Nephron progenitor cell (in vitro differentiated cells): ENCODE data around the gene TMEM44.

ENCODE experiments used
- DNase-seq: peaks from one replicate; pipeline ENCODE4 v3.0.0; 2021
- H3K27ac Mint-ChIP-seq: 2 replicates; pipeline ENCODE4 v1.8.0; 2021; ENCODE audit warnings: mild to moderate bottlenecking, moderate library complexity, mixed read lengths
- H3K27me3 Mint-ChIP-seq: 2 replicates; pipeline ENCODE4 v1.8.0; 2021; ENCODE audit warnings: mild to moderate bottlenecking, low read depth, mixed read lengths; ENCODE audit not compliant: poor library complexity
- H3K36me3 Mint-ChIP-seq: 2 replicates; pipeline ENCODE4 v1.8.0; 2021; ENCODE audit warnings: low read depth, mixed read lengths
- H3K4me1 Mint-ChIP-seq: 2 replicates; pipeline ENCODE4 v1.8.0; 2021; ENCODE audit warnings: mixed read lengths
- H3K4me3 Mint-ChIP-seq: 2 replicates; pipeline ENCODE4 v1.8.0; 2021; ENCODE audit warnings: mild to moderate bottlenecking, moderate library complexity, mixed read lengths
- H3K9me3 Mint-ChIP-seq: 2 replicates; pipeline ENCODE4 v1.8.0; 2021; ENCODE audit warnings: mild to moderate bottlenecking, moderate library complexity, mixed read lengths
- TF ChIP-seq, protein P1 (sequence below): fragments of 200-600 bp; sonication (generic); IDR thresholded peaks from 2 replicates; pipeline ENCODE4 v1.5.0; 2021; ENCODE audit warnings: antibody characterized with exemption

Gene TMEM44

GRCh38 chr3:194577986-194578905 is 55.0 kb downstream of the TMEM44 start:
- no peaks in the 10 kb centered on the region for H3K36me3 Mint-ChIP-seq
- no peaks in the 10 kb centered on the region for H3K9me3 Mint-ChIP-seq
- peaks cover 16% of the 10 kb centered on the region for H3K4me1 Mint-ChIP-seq
- H3K4me3 Mint-ChIP-seq = no peak overlapping the region
- peaks cover 12% of the 10 kb centered on the region for H3K27me3 Mint-ChIP-seq
- DNase-seq = no peak
- H3K27ac Mint-ChIP-seq = peak overlapping the region; percentile 59
- TF ChIP-seq, protein P1, sequence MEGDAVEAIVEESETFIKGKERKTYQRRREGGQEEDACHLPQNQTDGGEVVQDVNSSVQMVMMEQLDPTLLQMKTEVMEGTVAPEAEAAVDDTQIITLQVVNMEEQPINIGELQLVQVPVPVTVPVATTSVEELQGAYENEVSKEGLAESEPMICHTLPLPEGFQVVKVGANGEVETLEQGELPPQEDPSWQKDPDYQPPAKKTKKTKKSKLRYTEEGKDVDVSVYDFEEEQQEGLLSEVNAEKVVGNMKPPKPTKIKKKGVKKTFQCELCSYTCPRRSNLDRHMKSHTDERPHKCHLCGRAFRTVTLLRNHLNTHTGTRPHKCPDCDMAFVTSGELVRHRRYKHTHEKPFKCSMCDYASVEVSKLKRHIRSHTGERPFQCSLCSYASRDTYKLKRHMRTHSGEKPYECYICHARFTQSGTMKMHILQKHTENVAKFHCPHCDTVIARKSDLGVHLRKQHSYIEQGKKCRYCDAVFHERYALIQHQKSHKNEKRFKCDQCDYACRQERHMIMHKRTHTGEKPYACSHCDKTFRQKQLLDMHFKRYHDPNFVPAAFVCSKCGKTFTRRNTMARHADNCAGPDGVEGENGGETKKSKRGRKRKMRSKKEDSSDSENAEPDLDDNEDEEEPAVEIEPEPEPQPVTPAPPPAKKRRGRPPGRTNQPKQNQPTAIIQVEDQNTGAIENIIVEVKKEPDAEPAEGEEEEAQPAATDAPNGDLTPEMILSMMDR = no peak

DNA sequence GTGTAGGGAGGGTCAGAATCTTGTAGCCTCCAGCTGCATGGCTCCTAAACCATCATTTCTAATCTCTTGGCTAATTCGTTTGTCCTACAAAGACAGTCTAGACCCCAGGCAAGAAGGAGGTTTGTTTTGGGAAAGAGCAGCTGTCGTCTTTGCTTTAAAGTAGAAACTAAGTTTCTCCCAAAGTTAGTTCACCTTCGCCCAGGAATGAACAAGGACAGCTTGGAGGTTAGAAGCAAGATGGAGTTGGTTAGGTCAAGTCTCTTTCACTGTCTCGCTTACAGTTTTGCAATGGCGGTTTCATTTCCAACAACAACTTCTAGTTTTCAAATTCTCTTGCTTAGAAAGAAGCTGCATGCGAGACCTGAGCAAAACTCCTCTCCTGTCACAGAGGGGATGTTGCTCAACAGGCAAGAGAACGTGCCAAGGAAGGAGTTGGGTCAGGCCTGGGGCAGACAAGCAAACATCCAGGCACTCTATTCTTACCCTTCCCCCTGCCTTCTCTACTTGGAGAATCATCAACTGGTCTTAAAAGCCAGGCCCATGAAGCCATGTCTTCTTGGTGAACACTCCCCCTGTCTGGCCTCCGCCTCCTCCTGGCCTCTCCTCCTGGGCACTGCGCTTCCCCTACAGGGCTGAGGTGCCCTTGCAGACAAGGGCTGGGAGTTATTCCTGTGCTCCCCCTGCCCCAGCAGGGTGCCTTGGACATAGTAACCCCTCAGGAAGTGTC is 57.6 kb downstream of the TMEM44 start:
- Mint-ChIP-seq H3K27ac (no peak overlapping the region), H3K36me3 (no peaks in the 10 kb centered on the region), H3K4me3 (no peak overlapping the region), H3K4me1 (peaks cover 42% of the 10 kb centered on the region), H3K9me3 (no peaks in the 10 kb centered on the region), H3K27me3 (peaks cover 12% of the 10 kb centered on the region)
- no peak for DNase-seq
- TF ChIP-seq, protein P1 = no peak

- H3K27me3 Mint-ChIP-seq = peaks cover 12% of the 10 kb centered on the region
- TF ChIP-seq, protein P1 = no peak
- no peak overlapping the region for H3K4me3 Mint-ChIP-seq
- H3K9me3 Mint-ChIP-seq = no peaks in the 10 kb centered on the region
- H3K27ac Mint-ChIP-seq = no peak overlapping the region
- peaks cover 49% of the 10 kb centered on the region for H3K4me1 Mint-ChIP-seq
- DNase-seq = no peak
- H3K36me3 Mint-ChIP-seq = no peaks in the 10 kb centered on the region
Observed at GRCh38 chr3:194574639-194575483, 58.4 kb downstream of the TMEM44 start.

DNA sequence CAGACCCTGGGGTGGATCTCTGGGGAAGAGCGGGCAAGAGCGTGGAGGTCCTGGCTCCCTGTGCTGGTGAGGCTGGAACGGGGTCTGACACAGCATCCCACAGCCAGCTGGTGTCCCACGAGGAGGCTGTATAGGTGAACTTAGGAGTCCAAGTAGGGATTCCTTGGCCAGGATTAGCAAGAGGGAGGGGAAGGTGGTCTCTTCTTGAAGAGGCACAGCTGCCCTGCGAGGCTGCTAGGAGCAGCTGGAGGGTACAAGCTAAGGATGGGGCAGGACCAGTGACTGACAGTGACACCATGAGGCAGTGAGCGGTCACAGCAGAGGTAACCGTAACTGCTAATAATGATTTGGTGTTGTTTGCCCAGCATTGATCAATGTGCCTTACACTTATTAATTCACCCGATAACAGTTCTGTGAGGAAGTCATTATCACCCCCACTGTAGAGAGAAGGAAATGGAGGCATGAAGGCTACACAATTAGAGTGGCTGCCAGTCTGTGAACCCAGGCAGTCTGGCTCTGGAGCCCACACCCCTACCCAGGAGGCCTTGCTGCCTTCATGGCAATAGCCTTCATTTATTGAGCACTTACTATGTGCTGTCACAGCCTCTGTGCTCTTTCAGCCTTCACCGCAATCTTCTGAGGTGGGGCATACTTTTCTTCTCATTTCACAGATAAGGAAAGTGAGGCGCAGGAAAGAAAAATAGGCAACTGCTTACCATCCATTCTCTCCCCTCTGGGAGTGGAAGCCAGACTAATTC is 59.4 kb downstream of the TMEM44 start:
- Mint-ChIP-seq H3K27ac (no peak overlapping the region), H3K4me1 (peaks cover 54% of the 10 kb centered on the region), H3K9me3 (no peaks in the 10 kb centered on the region), H3K36me3 (no peaks in the 10 kb centered on the region), H3K27me3 (peaks cover 22% of the 10 kb centered on the region), H3K4me3 (no peak overlapping the region)
- DNase-seq = peak; percentile 31
- TF ChIP-seq, protein P1 = peak; percentile 40

DNA sequence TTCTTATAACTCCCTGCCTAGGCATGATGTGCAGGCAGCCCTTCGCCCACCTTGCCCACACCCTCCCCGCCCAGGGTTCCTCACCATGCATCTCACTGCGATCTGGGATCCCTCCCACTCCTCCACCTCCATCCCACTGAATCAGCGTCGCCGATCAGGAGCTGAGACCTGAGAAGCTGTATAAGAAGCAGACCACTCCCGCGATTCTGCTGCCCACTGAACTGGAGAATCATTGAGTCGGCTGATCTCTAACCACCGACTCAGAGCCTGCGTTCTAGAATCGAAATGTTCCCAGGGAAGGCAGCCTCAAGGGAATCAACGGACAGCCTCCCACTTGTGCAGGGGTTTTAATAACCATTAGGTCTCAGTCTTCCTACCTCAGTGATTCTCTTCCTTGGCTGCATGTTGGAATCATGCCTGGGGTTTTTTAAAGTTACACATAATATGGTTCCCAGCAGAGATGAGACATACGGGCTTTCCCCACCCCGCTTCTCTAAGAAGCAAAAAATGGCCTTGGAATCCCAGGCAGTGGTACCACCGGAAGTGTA is 60.2 kb downstream of the TMEM44 start:
- DNase-seq = peak; percentile 21
- peaks cover 22% of the 10 kb centered on the region for H3K27me3 Mint-ChIP-seq
- peak overlapping the region; percentile 65 for H3K4me3 Mint-ChIP-seq
- H3K27ac Mint-ChIP-seq = peak overlapping the region; percentile 99
- no peaks in the 10 kb centered on the region for H3K9me3 Mint-ChIP-seq
- peaks cover 54% of the 10 kb centered on the region for H3K4me1 Mint-ChIP-seq
- H3K36me3 Mint-ChIP-seq = no peaks in the 10 kb centered on the region
- TF ChIP-seq, protein P1 = no peak
